ENCODE data around the gene GYPC.

Gene GYPC

GRCh38 chr2:126652323-126652891 is 3.6 kb upstream of the GYPC start:
- no peak for DNase-seq

GRCh38 chr2:126653109-126653508 is 2.8 kb upstream of the GYPC start:
- no peak for DNase-seq

GRCh38 chr2:126653761-126654160 is 2.2 kb upstream of the GYPC start:
- no peak for DNase-seq

GRCh38 chr2:126655051-126655450 is 907 bp upstream of the GYPC start:
- no peak for DNase-seq

GRCh38 chr2:126656431-126657147 is 631 bp downstream of the GYPC start:
- DNase-seq = no peak

- DNase-seq = no peak
Observed at GRCh38 chr2:126657148-126657635, 1.2 kb downstream of the GYPC start.

GRCh38 chr2:126657636-126658318 is 1.8 kb downstream of the GYPC start:
- DNase-seq = no peak

DNA sequence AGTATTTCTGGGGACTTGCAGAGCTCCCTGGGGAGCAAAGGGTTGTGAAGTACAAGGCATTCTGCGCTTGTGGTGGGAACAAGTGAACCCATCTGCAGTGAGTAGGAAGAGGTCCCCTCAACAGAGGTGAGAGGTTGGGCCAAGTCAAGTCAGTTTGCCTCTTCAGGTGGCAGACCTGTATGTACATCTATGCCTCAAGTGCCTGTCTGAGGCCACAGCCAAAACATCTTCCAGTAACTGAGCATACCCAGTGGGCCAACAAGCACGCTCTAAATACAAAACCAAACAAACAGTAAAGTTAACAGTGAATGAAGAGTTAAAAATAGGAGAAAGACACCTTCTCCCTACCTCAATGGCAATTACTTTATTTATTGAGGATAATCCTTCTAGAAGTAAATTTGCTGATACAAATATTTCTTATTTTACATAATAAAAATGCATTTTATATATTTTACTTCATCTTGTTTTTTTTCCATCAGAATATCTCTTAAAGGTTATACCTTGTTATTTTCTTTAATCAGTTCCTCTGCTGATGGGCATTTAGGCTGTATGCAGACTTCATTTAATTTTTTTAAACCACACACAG is 2.5 kb downstream of the GYPC start:
- no peak for DNase-seq

DNA sequence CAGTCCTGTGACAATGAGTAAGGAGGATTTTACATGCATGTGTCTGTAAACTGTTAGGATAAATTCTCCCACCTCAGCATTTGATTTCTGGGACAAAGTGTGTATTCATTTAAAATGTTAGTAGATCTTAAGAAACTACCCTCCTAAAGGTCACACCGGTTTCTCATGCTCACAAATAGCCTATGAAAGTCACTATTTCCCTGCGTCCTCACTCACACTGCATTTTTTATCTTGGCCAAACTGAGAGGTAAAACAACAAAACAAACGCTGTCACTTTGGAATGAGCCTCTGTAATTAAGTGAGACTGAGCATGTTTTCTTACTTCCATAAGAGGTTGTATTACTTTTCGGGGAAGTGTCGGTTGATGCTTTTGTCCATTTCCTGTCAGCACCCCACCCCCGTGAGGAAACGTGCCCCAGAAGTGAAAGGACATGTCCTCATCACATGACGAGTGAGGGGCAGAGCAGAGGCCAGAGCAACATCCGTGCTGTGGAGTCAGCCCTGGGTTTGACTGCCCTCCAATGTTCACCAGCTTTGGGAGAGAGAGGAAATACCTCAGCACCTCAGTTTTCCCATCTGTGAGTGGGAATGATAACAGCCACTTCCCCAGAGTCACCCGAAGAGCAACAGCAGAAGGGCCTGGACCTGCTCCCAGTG is 3.1 kb downstream of the GYPC start:
- DNase-seq = no peak

DNA sequence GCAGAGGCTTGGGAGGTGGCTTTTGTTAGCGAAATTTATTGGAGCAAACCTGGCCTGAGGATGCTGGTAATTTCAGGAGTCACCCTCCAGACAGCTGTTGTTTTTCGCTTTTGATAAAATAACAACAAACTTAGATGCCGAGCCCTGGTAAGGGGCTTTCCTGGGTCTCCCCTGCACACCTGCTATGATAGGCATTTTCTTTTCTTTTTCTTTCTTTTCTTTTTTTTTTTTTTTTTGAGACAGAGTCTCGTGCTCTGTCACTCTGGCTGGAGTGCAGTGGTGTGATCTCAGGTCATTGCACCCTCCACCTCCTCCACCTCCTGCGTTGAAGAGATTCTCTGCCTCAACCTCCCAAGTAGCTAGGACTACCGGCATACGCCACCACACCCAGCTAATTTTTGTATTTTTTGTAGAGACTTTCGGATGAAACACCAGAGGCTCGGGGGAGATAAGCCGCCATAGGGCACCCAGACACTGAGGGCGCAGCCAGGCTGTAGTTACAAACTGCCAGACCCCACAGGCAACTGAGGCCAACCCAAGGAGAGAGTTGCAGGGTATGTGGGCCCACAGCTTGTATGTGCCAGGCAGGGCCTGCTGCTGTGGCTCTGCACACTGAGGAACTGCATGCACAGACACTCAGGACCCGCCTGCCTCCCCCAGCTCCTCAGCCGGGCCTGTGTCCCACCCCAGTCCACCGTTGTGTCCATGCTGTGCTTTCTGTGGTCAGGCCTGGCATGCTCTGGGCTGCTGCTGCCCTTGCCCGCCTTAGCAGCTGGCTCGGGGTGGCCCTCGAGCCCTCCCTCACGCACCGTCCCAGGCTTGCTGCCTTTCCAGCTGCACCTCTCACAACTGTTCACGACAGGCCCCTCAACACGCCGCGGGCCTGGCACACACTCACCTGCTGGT is 3.9 kb downstream of the GYPC start:
- no peak for DNase-seq

DNA sequence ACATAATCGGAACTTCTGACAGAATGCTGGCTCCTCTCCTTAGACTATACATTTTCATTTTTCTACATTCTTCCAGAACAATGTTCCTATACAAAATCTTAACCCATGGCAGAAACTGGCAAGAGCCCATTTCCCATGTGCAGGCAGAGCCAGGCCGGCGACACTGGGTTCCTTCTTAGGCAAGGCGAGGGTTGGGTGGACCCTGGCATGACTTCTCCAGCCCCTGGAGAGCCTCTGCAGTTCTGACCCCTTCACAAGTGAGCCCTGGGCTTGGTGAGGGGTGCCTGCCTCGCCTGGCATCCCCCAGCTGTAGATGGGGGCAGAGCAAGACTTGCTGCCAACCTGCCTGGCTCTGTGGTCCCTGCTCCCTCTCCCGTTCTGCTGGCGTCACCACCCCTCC is 5.0 kb downstream of the GYPC start:
- DNase-seq = no peak

- no peak for DNase-seq
Observed at GRCh38 chr2:126661702-126662500, 5.9 kb downstream of the GYPC start.

- DNase-seq = no peak
Observed at GRCh38 chr2:126662621-126663020, 6.7 kb downstream of the GYPC start.

- DNase-seq = no peak
Observed at GRCh38 chr2:126663184-126663963, 7.4 kb downstream of the GYPC start.

DNA sequence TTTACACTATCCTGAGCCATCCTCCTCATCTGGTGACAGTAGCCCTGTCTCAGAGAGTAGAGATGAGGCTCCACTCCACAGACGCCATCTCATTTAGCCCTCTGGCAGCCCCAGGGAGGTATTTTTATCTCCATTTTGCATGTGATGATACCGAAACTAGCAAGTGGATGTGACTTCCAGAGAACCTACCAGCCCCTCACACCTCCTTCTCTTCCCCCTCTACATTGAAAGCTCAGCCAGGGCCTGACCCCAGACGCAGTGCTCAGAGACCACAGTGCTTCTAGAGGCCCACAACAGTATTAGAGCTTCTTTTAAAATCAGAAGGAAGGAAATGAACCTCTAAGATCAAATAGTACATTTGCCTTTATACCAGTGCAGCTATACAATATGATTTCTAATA is 8.3 kb downstream of the GYPC start:
- no peak for DNase-seq

DNA sequence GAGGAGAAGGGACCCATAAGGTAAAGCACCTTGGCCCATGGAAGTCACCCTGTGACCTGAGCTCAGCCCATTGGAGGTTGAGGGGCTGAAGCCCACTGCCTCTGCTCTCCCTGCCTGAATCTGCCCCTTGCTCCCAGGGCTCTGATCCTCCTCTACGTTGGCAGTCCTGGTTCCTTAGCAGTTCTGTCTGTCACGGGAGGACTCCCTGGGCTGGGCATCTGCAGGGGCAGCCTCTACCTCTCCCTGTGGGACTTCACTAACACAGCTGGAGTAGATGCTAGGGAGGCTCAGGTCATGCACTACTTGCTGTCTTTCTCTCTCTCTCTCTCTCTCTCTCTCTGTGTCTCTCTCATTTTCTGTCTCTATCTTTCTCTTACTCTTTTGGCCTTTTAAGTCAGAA is 8.7 kb downstream of the GYPC start:
- no peak for DNase-seq

DNA sequence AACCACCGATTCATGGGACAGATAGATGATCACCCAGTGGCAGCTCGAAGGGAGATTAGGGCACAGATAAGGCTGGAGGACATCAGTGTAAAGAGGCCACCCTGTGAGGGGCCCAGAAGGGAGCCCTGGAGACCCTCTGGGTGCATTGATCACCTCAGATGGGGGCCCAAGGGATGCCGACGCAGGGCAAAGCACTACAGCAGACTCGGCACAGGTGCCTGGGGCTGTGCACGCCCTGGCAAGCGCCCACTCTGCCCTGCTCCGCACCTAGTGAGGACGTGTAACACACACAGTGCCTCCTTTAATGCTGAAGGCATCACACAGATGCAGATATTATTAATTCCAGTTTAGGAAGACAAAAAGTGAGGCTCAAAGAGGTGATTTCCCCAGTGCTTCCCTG is 9.5 kb downstream of the GYPC start:
- DNase-seq = no peak

DNA sequence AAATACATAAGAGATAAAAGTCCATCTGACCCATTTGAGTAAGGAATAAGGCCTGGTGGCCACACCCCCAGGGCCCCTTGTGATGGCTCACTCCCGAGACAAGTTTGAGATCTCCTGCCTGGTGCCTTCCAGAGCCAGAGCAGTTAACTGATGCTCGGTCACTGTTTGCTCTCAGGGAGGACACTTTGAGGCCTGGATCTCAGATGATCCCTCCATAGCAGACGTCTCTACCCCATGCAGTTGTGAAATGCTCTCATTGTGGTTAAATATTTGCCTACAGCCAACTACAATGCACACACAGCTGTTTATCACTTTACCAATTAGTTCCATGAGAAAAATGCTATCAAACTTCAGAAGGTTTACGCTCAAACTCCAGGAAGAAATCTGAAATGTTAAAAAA is 12.3 kb downstream of the GYPC start:
- no peak for DNase-seq

DNA sequence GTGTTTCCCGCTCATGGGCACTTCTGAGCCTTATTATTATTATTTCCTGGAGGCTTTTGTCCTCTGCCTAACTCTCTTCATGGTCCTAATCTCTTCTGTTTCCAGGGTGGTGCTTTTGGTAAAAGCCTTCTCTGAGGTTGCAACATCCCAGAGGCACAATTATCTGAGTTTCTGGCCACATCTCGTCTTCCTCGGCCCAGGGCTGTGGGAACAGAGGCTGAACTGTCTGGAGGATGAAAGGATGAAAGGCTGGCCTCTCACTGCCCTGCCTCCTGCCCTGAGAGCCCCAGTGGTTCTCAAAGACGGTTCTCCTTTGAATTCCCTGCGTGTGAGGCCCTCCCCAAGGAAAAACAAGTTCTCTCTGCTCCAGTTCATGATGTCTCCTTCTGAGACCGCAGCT is 13.8 kb downstream of the GYPC start:
- no peak for DNase-seq

DNA sequence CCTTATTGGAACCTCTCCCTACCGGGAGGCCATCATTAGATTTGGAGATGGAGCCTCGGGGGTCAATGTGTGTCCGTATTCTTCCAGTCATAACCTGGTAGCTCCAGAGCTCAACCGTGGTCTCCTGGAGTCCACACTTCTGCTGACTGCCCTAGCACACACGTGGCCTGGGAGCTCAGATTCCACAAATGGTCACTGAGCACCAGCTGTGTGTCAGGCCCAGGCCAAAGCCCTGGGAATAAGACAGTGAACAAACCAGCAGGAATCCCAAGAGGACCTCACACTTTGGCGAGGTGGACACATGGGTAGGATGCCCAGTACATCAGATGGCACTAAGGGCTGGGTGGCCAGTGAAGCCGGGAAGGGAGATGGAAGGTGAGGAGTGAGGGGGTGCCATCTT is 15.5 kb downstream of the GYPC start:
- no peak for DNase-seq
